RWPE2 (cell line): ENCODE measurements around the gene NAAA.
"Not testable (repeated sequence)": the region's sequence is repeated elsewhere in the genome, so short reads cannot be mapped to it uniquely, and the experiment has no call there.

Experiments used
- ATAC-seq: fragments of 200-7000 bp; cut with Tn5 transposase; 3 replicates; pipeline ENCODE4 v1.9.1; 2021; ENCODE audit warnings: low read depth
- DNase-seq: peaks from one replicate; pipeline ENCODE4 v3.0.0-alpha.2; 2020; ENCODE audit warnings: low spot score
- H3K27ac ChIP-seq: fragments of 450-650 bp; 2 replicates; pipeline ENCODE4 v1.5.1; 2017; ENCODE audit warnings: mild to moderate bottlenecking; ENCODE audit not compliant: poor library complexity, severe bottlenecking
- H3K27me3 ChIP-seq: fragments of 250-450 bp; sonication (Bioruptor Pico); 2 replicates; pipeline ENCODE4 v1.5.1; 2021; ENCODE audit warnings: mild to moderate bottlenecking, moderate library complexity; ENCODE audit not compliant: insufficient read depth, poor library complexity, severe bottlenecking
- H3K36me3 ChIP-seq: fragments of 250-450 bp; sonication (Bioruptor Pico); 2 replicates; pipeline ENCODE4 v1.5.1; 2020; ENCODE audit warnings: low read depth, mild to moderate bottlenecking, moderate library complexity
- H3K4me1 ChIP-seq: fragments of 250-450 bp; sonication (Bioruptor Pico); 2 replicates; pipeline ENCODE4 v1.5.1; 2021; ENCODE audit warnings: mild to moderate bottlenecking, moderate library complexity; ENCODE audit not compliant: insufficient read depth, poor library complexity, severe bottlenecking
- H3K4me3 ChIP-seq: fragments of 250-450 bp; sonication (Bioruptor Pico); 2 replicates; pipeline ENCODE4 v1.5.1; 2021; ENCODE audit warnings: mild to moderate bottlenecking, moderate library complexity; ENCODE audit not compliant: severe bottlenecking
- H3K9me3 ChIP-seq: fragments of 250-450 bp; sonication (Bioruptor Pico); 2 replicates; pipeline ENCODE4 v1.5.1; 2021; ENCODE audit warnings: mild to moderate bottlenecking, moderate library complexity; ENCODE audit not compliant: severe bottlenecking
- TF ChIP-seq, protein P1 (sequence below): fragments of 450-650 bp; IDR thresholded peaks from one replicate; pipeline ENCODE4 v1.5.1; 2017; ENCODE audit warnings: mild to moderate bottlenecking, moderate library complexity; ENCODE audit not compliant: poor library complexity, severe bottlenecking

The NAAA gene

DNA sequence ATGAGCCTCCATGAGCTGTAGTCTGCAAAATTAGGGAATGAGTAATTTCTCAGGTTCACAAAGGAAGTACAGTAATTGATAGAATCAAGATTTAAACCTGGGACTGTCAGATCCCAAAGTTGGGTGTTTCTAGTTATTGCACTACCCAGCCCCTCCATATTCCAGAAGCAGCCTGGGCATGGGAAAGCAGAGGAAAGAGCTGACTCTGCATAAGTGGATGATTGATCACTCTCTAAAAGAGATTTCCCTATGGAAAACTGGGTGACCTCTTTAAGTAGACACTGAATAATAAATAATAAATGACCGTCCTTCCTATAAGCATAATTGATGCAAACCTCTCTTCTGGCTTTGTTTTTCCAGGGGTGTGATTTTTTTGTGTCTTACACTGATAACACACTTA is 5.2 kb downstream of the NAAA start:
- no peaks in the 10 kb centered on the region for H3K9me3 ChIP-seq
- TF ChIP-seq, protein P1, sequence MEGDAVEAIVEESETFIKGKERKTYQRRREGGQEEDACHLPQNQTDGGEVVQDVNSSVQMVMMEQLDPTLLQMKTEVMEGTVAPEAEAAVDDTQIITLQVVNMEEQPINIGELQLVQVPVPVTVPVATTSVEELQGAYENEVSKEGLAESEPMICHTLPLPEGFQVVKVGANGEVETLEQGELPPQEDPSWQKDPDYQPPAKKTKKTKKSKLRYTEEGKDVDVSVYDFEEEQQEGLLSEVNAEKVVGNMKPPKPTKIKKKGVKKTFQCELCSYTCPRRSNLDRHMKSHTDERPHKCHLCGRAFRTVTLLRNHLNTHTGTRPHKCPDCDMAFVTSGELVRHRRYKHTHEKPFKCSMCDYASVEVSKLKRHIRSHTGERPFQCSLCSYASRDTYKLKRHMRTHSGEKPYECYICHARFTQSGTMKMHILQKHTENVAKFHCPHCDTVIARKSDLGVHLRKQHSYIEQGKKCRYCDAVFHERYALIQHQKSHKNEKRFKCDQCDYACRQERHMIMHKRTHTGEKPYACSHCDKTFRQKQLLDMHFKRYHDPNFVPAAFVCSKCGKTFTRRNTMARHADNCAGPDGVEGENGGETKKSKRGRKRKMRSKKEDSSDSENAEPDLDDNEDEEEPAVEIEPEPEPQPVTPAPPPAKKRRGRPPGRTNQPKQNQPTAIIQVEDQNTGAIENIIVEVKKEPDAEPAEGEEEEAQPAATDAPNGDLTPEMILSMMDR: no peak
- no peak overlapping the region for H3K27ac ChIP-seq
- peaks cover 3% of the 10 kb centered on the region for H3K4me1 ChIP-seq
- DNase-seq (no peak), ATAC-seq (no peak)
- no peak overlapping the region for H3K4me3 ChIP-seq
- H3K27me3 ChIP-seq: no peaks in the 10 kb centered on the region
- H3K36me3 ChIP-seq: no peaks in the 10 kb centered on the region

DNA sequence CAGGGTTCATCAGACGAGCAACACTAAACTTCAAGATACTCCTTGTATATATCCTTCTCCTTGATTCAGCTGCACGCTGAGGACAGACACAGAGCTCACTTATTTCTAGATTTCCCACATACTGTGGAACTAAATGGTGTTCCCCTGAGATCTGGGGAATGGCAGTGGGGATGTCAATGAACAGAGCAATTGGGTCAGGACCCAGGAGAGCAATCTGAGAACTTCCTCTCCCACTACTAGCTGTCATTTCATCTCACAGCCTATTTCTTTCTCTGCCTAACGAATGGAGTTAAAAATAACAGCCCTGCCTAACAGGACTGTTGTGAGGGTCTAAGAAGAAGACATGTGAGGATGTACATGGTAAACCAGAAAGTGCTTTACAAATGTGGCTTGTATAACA is 10.7 kb downstream of the NAAA start:
- no peaks in the 10 kb centered on the region for H3K9me3 ChIP-seq
- TF ChIP-seq, protein P1: no peak
- DNase-seq (no peak), ATAC-seq (no peak)
- no peak overlapping the region for H3K27ac ChIP-seq
- H3K4me1 ChIP-seq: no peaks in the 10 kb centered on the region
- no peaks in the 10 kb centered on the region for H3K36me3 ChIP-seq
- no peaks in the 10 kb centered on the region for H3K27me3 ChIP-seq
- no peak overlapping the region for H3K4me3 ChIP-seq

DNA sequence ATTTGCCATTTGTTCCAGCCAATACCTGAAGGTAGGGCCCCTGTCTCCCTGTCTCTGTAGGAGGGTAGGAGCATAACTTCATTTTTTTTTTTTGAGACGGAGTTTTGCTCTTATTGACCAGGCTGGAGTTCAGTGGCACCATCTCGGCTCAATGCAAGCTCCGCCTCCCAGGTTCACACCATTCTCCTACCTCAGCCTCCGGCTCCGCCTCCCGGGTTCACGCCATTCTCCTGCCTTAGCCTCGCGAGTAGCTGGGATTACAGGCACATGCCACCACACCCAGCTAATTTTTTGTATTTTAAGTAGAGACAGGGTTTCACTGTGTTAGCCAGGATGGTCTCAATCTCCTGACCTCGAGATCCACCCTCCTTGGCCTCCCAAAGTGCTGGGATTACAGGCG is 15.9 kb downstream of the NAAA start:
- not testable (repeated sequence) for H3K27me3 ChIP-seq, H3K36me3 ChIP-seq, H3K4me1 ChIP-seq, ATAC-seq, DNase-seq, H3K4me3 ChIP-seq, H3K9me3 ChIP-seq, H3K27ac ChIP-seq

DNA sequence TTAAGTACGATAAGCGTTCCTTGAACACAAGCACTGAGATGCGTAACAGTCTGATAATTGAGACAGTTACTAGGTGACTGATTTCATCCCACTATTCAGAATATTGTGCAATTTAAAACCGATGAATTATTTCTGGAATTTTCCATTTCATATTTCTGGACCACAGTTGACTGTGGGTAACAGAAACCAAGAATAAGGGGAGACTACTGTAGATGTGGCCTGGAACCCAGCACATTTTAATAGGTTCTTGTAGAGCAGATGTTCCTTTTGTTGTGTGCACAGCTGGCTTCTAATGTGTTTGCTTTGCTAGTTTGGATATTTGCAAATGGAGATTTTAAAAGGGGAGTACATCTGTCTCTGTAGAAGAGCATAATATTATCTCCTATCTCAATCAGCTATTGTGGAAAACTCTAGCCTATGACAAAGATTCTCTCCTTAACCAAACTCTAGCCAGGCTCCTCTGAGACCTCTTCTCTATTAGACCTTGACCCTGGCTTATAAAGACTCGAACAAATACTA is 16.4 kb downstream of the NAAA start:
- DNase-seq: no peak
- ATAC-seq: no peak
- H3K9me3 ChIP-seq: no peaks in the 10 kb centered on the region
- TF ChIP-seq, protein P1: no peak
- no peaks in the 10 kb centered on the region for H3K36me3 ChIP-seq
- no peak overlapping the region for H3K27ac ChIP-seq
- no peak overlapping the region for H3K4me3 ChIP-seq
- H3K27me3 ChIP-seq: no peaks in the 10 kb centered on the region
- H3K4me1 ChIP-seq: no peaks in the 10 kb centered on the region

DNA sequence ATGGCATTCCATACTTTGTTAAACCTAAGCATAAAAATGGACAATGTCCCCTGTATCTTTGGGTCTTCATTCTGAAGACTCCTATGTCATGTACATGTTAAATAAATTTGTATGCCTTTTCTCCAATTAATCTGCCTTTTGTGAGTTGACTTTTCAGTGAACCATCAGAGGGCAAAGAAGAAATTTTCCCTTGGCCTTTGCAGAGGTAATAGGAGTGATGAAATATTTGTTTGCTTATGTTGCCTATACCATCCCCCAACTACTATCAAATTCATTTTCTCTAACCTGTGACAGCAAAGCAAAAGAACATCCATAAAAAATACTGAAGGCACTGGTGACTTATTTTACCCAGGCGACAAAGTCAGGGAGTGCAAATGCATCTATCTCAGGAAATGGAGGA is 18.2 kb downstream of the NAAA start:
- Histone ChIP-seq H3K36me3 (no peaks in the 10 kb centered on the region), H3K4me3 (no peak overlapping the region), H3K27ac (no peak overlapping the region), H3K4me1 (no peaks in the 10 kb centered on the region), H3K27me3 (no peaks in the 10 kb centered on the region), H3K9me3 (no peaks in the 10 kb centered on the region)
- ATAC-seq (no peak), DNase-seq (no peak)
- TF ChIP-seq, protein P1: no peak
